ENCODE results near the gene ISL1.

The ISL1 gene

GRCh38 chr5:51383131-51384121 is at the start of gene ISL1:
TSS of gene ISL1 (plus strand) at chr5:51383448. CDS start at chr5:51383672, 224 bp downstream.
- DNase-seq (ENCODE audit: low read depth in 1 of 2, low spot score in 1 of 2), result no peak

GRCh38 chr5:51336878-51337277 is 46.4 kb upstream of the ISL1 start:
- no peak for DNase-seq (ENCODE audit: low read depth in 1 of 2, low spot score in 1 of 2)

GRCh38 chr5:51345106-51345505 is 38.1 kb upstream of the ISL1 start:
- no peak for DNase-seq (ENCODE audit: low read depth in 1 of 2, low spot score in 1 of 2)

- DNase-seq (ENCODE audit: low read depth in 1 of 2, low spot score in 1 of 2), result no peak
Measured at GRCh38 chr5:51347157-51347556, 36.1 kb upstream of the ISL1 start.

GRCh38 chr5:51347704-51348103 is 35.5 kb upstream of the ISL1 start:
- DNase-seq (ENCODE audit: low read depth in 1 of 2, low spot score in 1 of 2), result no peak

GRCh38 chr5:51371052-51371451 is 12.2 kb upstream of the ISL1 start:
- DNase-seq (ENCODE audit: low read depth in 1 of 2, low spot score in 1 of 2), result no peak

- no peak for DNase-seq (ENCODE audit: low read depth in 1 of 2, low spot score in 1 of 2)
Measured at GRCh38 chr5:51373880-51374523, 9.2 kb upstream of the ISL1 start.

- no peak for DNase-seq (ENCODE audit: low read depth in 1 of 2, low spot score in 1 of 2)
Measured at GRCh38 chr5:51375084-51375483, 8.2 kb upstream of the ISL1 start.

- no peak for DNase-seq (ENCODE audit: low read depth in 1 of 2, low spot score in 1 of 2)
Measured at GRCh38 chr5:51376509-51376908, 6.7 kb upstream of the ISL1 start.

- no peak for DNase-seq (ENCODE audit: low read depth in 1 of 2, low spot score in 1 of 2)
Measured at GRCh38 chr5:51377151-51378060, 5.8 kb upstream of the ISL1 start.

GRCh38 chr5:51378061-51378409 is 5.2 kb upstream of the ISL1 start:
- DNase-seq (ENCODE audit: low read depth in 1 of 2, low spot score in 1 of 2), result no peak

- no peak for DNase-seq (ENCODE audit: low read depth in 1 of 2, low spot score in 1 of 2)
Measured at GRCh38 chr5:51378448-51379330, 4.6 kb upstream of the ISL1 start.

- DNase-seq (ENCODE audit: low read depth in 1 of 2, low spot score in 1 of 2), result no peak
Measured at GRCh38 chr5:51379331-51379700, 3.9 kb upstream of the ISL1 start.

GRCh38 chr5:51380603-51381207 is 2.5 kb upstream of the ISL1 start:
- no peak for DNase-seq (ENCODE audit: low read depth in 1 of 2, low spot score in 1 of 2)

GRCh38 chr5:51381761-51382474 is 1.3 kb upstream of the ISL1 start:
- DNase-seq (ENCODE audit: low read depth in 1 of 2, low spot score in 1 of 2), result no peak

GRCh38 chr5:51382521-51383130 is 622 bp upstream of the ISL1 start:
- DNase-seq (ENCODE audit: low read depth in 1 of 2, low spot score in 1 of 2), result no peak

GRCh38 chr5:51384281-51384840 is 1.1 kb downstream of the ISL1 start:
- DNase-seq (ENCODE audit: low read depth in 1 of 2, low spot score in 1 of 2), result no peak

- DNase-seq (ENCODE audit: low read depth in 1 of 2, low spot score in 1 of 2), result no peak
Measured at GRCh38 chr5:51385216-51385615, 2.0 kb downstream of the ISL1 start.

Data from activated T-helper 1 cell treated with anti-CD3 and anti-CD28 coated beads, Interleukin-2, amount 50 U/mL, for 16 hours (primary cell).